DND-41 (cell line): ENCODE results near the gene SERP2.

ENCODE experiments used
- EZH2 ChIP-seq: IDR thresholded peaks from 3 replicates; pipeline ENCODE4 v1.6.1; 2012; ENCODE audit warnings: borderline replicate concordance, low read depth, mild to moderate bottlenecking, moderate library complexity, low read length, inconsistent platforms; ENCODE audit not compliant: severe bottlenecking
- TF ChIP-seq, protein P1 (sequence below): IDR thresholded peaks from 2 replicates; pipeline ENCODE4 v1.5.1; 2012; ENCODE audit warnings: borderline replicate concordance, low read length, moderate library complexity, mild to moderate bottlenecking; ENCODE audit not compliant: poor library complexity, severe bottlenecking; ENCODE audit errors: extremely low read depth

- TF ChIP-seq, protein P1, sequence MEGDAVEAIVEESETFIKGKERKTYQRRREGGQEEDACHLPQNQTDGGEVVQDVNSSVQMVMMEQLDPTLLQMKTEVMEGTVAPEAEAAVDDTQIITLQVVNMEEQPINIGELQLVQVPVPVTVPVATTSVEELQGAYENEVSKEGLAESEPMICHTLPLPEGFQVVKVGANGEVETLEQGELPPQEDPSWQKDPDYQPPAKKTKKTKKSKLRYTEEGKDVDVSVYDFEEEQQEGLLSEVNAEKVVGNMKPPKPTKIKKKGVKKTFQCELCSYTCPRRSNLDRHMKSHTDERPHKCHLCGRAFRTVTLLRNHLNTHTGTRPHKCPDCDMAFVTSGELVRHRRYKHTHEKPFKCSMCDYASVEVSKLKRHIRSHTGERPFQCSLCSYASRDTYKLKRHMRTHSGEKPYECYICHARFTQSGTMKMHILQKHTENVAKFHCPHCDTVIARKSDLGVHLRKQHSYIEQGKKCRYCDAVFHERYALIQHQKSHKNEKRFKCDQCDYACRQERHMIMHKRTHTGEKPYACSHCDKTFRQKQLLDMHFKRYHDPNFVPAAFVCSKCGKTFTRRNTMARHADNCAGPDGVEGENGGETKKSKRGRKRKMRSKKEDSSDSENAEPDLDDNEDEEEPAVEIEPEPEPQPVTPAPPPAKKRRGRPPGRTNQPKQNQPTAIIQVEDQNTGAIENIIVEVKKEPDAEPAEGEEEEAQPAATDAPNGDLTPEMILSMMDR, result no peak
- no peak for TF ChIP-seq EZH2
Measured at GRCh38 chr13:44393391-44393790, 19.8 kb downstream of the SERP2 start.
